ENCODE data around the gene AGGF1. TPM values are rescaled to one million over a fixed set of nuclear protein-coding genes. Genes with fewer than 3 reads are reported as not detected.
"Not testable (repeated sequence)": the region's sequence is repeated elsewhere in the genome, so short reads cannot be mapped to it uniquely, and the experiment has no call there.

The AGGF1 gene
- total and polyA plus RNA-seq, 2 donors from 2014 or later, result 10.5 to 23.0 TPM

DNA sequence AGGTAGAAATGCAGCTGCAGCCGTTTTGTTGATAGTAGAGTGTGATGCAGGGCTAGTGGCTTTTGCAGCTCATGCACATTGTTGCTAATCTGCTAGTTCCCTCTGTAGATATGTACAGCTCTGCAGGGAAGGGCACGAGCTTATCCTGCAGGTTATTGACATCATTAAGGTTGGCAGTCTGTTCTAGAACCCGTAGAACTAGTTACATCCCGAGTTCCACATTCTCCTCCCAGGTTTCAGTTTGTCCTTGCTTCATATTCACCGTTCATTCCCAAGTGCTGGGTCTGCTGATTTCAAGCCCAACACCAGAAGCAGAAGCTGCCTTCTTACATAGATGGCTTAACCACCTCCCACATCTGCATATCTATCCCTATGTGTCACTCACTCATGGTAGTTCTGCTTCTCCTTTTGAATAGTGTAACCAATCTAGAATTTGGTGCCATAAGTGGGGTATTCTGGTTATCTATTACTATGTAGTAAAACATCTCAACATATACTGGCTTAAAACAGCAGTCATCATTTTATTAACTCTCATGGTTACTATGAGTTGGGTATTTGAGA is 39.2 kb upstream of the AGGF1 start:
- Histone ChIP-seq H3K36me3 (ENCODE audit: control insufficient read depth in 2 of 3, insufficient read depth in 3 of 3, low read length in 3 of 3) (no peaks in the 10 kb centered on the region), H3K9me3 (ENCODE audit: control insufficient read depth in 2 of 3, insufficient read depth in 1 of 3, low read length in 3 of 3) (no peaks in the 10 kb centered on the region), H3K9ac (ENCODE audit: low read length in 3 of 3) (no peak overlapping the region), H3K27ac (ENCODE audit: low read depth in 2 of 2, low read length in 2 of 2) (no peak overlapping the region), H3K27me3 (ENCODE audit: control insufficient read depth, insufficient read depth, low read length) (no peaks in the 10 kb centered on the region), H3K4me3 (ENCODE audit: low read length in 3 of 3) (no peak overlapping the region), H3K4me1 (ENCODE audit: control insufficient read depth in 2 of 3, insufficient read depth in 2 of 3, low read depth in 1 of 3, low read length in 3 of 3) (no peaks in the 10 kb centered on the region)
- intact Hi-C loops (cut with DNase I), result no loop called here
- FAIRE-seq, result no peak
- no peak for DNase-seq
- TF ChIP-seq, protein P1, sequence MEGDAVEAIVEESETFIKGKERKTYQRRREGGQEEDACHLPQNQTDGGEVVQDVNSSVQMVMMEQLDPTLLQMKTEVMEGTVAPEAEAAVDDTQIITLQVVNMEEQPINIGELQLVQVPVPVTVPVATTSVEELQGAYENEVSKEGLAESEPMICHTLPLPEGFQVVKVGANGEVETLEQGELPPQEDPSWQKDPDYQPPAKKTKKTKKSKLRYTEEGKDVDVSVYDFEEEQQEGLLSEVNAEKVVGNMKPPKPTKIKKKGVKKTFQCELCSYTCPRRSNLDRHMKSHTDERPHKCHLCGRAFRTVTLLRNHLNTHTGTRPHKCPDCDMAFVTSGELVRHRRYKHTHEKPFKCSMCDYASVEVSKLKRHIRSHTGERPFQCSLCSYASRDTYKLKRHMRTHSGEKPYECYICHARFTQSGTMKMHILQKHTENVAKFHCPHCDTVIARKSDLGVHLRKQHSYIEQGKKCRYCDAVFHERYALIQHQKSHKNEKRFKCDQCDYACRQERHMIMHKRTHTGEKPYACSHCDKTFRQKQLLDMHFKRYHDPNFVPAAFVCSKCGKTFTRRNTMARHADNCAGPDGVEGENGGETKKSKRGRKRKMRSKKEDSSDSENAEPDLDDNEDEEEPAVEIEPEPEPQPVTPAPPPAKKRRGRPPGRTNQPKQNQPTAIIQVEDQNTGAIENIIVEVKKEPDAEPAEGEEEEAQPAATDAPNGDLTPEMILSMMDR (IDR thresholded peaks at IDR 0.05; ENCODE audit: borderline replicate concordance, extremely low read depth, insufficient read depth), result no peak

DNA sequence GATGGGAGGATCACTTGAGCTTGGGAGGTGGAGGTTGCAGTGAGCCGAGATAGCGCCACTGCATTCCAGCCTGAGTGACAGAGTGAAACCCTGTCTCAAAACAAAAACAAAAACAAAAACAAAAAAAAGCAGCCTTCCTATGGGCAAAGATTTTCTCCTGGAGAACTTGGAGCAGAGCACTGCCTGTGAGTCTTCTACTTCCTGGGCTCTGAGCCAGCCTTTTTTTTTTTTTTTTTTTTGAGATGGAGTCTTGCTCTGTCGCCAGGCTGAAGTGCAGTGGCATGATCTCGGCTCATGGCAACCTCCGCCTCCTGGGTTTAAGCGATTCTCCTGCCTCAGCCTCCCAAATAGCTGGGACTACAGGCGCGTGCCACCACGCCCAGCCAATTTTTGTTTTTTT is 36.8 kb upstream of the AGGF1 start:
- H3K27me3 ChIP-seq (ENCODE audit: control insufficient read depth, insufficient read depth, low read length); FAIRE-seq; H3K4me3 ChIP-seq (ENCODE audit: low read length in 3 of 3); H3K9me3 ChIP-seq (ENCODE audit: control insufficient read depth in 2 of 3, insufficient read depth in 1 of 3, low read length in 3 of 3); DNase-seq; H3K27ac ChIP-seq (ENCODE audit: low read depth in 2 of 2, low read length in 2 of 2); H3K36me3 ChIP-seq (ENCODE audit: control insufficient read depth in 2 of 3, insufficient read depth in 3 of 3, low read length in 3 of 3); intact Hi-C loops (cut with DNase I); H3K4me1 ChIP-seq (ENCODE audit: control insufficient read depth in 2 of 3, insufficient read depth in 2 of 3, low read depth in 1 of 3, low read length in 3 of 3); H3K9ac ChIP-seq (ENCODE audit: low read length in 3 of 3): not testable (repeated sequence)

DNA sequence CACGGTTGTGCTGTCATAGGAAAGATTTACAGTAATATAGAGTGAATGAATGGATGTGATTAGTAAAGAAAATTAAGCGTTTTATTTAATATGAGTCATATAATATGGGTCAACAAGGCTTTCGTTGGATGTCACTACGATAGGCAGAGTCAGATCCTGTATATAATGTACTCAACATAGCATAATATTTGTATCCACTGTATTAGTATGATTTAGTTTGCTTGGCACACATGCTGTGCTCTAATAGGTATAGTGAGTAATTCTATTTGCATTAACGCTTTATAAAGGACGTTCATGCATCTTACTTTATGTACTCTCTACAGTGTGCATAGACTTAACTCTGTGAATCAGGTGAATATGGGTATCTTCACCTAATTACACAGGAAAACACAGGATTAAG is 35.9 kb upstream of the AGGF1 start:
- intact Hi-C loops (cut with DNase I), result no loop called here
- FAIRE-seq, result no peak

DNA sequence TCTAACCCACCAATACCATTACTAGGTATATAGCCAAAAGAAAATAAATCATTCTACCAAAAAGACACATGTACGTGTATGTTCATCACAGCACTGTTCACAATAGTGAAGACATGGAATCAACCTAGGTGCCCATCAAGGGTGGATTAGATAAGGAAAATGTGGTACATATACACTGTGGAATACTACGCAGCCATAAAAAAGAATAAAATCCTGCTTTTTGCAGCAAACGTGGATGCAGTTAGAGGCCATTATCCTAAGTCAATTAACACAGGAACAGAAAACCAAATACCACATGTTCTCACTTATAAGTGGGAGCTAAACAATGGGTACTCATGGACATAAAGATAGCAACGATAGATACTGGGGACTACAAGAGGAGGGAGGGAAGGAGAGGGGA is 32.0 kb upstream of the AGGF1 start:
- H3K9ac ChIP-seq (ENCODE audit: low read length in 3 of 3); DNase-seq; H3K27ac ChIP-seq (ENCODE audit: low read depth in 2 of 2, low read length in 2 of 2); H3K9me3 ChIP-seq (ENCODE audit: control insufficient read depth in 2 of 3, insufficient read depth in 1 of 3, low read length in 3 of 3); intact Hi-C loops (cut with DNase I); H3K36me3 ChIP-seq (ENCODE audit: control insufficient read depth in 2 of 3, insufficient read depth in 3 of 3, low read length in 3 of 3); H3K4me3 ChIP-seq (ENCODE audit: low read length in 3 of 3); H3K4me1 ChIP-seq (ENCODE audit: control insufficient read depth in 2 of 3, insufficient read depth in 2 of 3, low read depth in 1 of 3, low read length in 3 of 3); FAIRE-seq; H3K27me3 ChIP-seq (ENCODE audit: control insufficient read depth, insufficient read depth, low read length): not testable (repeated sequence)

More for the DNA sequence above, 35.9 kb upstream of the AGGF1 start:
- Histone ChIP-seq H3K4me3 (ENCODE audit: low read length in 3 of 3) (no peak overlapping the region), H3K9ac (ENCODE audit: low read length in 3 of 3) (no peak overlapping the region), H3K36me3 (ENCODE audit: control insufficient read depth in 2 of 3, insufficient read depth in 3 of 3, low read length in 3 of 3) (no peaks in the 10 kb centered on the region), H3K4me1 (ENCODE audit: control insufficient read depth in 2 of 3, insufficient read depth in 2 of 3, low read depth in 1 of 3, low read length in 3 of 3) (no peaks in the 10 kb centered on the region), H3K27ac (ENCODE audit: low read depth in 2 of 2, low read length in 2 of 2) (no peak overlapping the region), H3K27me3 (ENCODE audit: control insufficient read depth, insufficient read depth, low read length) (no peaks in the 10 kb centered on the region), H3K9me3 (ENCODE audit: control insufficient read depth in 2 of 3, insufficient read depth in 1 of 3, low read length in 3 of 3) (no peaks in the 10 kb centered on the region)
- TF ChIP-seq, protein P1 (IDR thresholded peaks at IDR 0.05; ENCODE audit: borderline replicate concordance, extremely low read depth, insufficient read depth), result no peak
- DNase-seq, result no peak

All from kidney (tissue), 14 donors.